ENCODE data around the gene PAPOLA.
"Not testable (repeated sequence)": the region's sequence is repeated elsewhere in the genome, so short reads cannot be mapped to it uniquely, and the experiment has no call there.

Gene PAPOLA

GRCh38 chr14:96466918-96467317, 35.3 kb upstream of the PAPOLA start:
- Histone ChIP-seq H3K9me2 (replicated peaks; ENCODE audit: insufficient read depth, low read length) (no peaks in the 10 kb centered on the region), H2AFZ (ENCODE audit: low read depth, low read length, severe bottlenecking) (no peak overlapping the region), H3K9ac (ENCODE audit: low read length) (no peak overlapping the region), H3K27ac (ENCODE audit: low read depth, low read length) (no peak overlapping the region), H3K36me3 (ENCODE audit: low read length) (no peaks in the 10 kb centered on the region), H4K20me1 (ENCODE audit: low read depth, low read length) (no peaks in the 10 kb centered on the region), H3F3A (ENCODE audit: insufficient read depth) (no peaks in the 10 kb centered on the region), H3K9me3 (ENCODE audit: insufficient read depth, low read length) (no peaks in the 10 kb centered on the region), H3K4me2 (ENCODE audit: low read depth, low read length, poor library complexity, severe bottlenecking) (no peak overlapping the region), H3K27me3 (ENCODE audit: low read length) (no peaks in the 10 kb centered on the region), H3K79me2 (ENCODE audit: insufficient read depth, low read length) (no peaks in the 10 kb centered on the region), H3K4me3 (ENCODE audit: insufficient read depth, low read length, poor library complexity, severe bottlenecking) (no peak overlapping the region)
- TF ChIP-seq EZH2phosphoT487 (conservative IDR thresholded peaks at IDR 0.05; ENCODE audit: low read length) (no peak), CTCF (IDR thresholded peaks at IDR 0.05; ENCODE audit: insufficient read depth, low read length, poor library complexity, severe bottlenecking) (no peak)

- no peaks in the 10 kb centered on the region for H4K20me1 ChIP-seq (ENCODE audit: low read depth, low read length)
- no peak overlapping the region for H2AFZ ChIP-seq (ENCODE audit: low read depth, low read length, severe bottlenecking)
- no peak overlapping the region for H3K4me2 ChIP-seq (ENCODE audit: low read depth, low read length, poor library complexity, severe bottlenecking)
- H3F3A ChIP-seq (ENCODE audit: insufficient read depth): no peaks in the 10 kb centered on the region
- H3K9me2 ChIP-seq (replicated peaks; ENCODE audit: insufficient read depth, low read length): no peaks in the 10 kb centered on the region
- H3K27ac ChIP-seq (ENCODE audit: low read depth, low read length): no peak overlapping the region
- no peak for TF ChIP-seq EZH2phosphoT487 (conservative IDR thresholded peaks at IDR 0.05; ENCODE audit: low read length)
- TF ChIP-seq CTCF (IDR thresholded peaks at IDR 0.05; ENCODE audit: insufficient read depth, low read length, poor library complexity, severe bottlenecking): no peak
- H3K36me3 ChIP-seq (ENCODE audit: low read length): no peaks in the 10 kb centered on the region
- no peaks in the 10 kb centered on the region for H3K79me2 ChIP-seq (ENCODE audit: insufficient read depth, low read length)
- H3K4me3 ChIP-seq (ENCODE audit: insufficient read depth, low read length, poor library complexity, severe bottlenecking): no peak overlapping the region
- H3K27me3 ChIP-seq (ENCODE audit: low read length): no peaks in the 10 kb centered on the region
- no peaks in the 10 kb centered on the region for H3K9me3 ChIP-seq (ENCODE audit: insufficient read depth, low read length)
- H3K9ac ChIP-seq (ENCODE audit: low read length): no peak overlapping the region
Measured at GRCh38 chr14:96470331-96470730, 31.9 kb upstream of the PAPOLA start.

GRCh38 chr14:96470967-96471366, 31.2 kb upstream of the PAPOLA start:
- not testable (repeated sequence) for H3K9me3 ChIP-seq (ENCODE audit: insufficient read depth, low read length); H3K9me2 ChIP-seq (replicated peaks; ENCODE audit: insufficient read depth, low read length); H3K27ac ChIP-seq (ENCODE audit: low read depth, low read length); H3K79me2 ChIP-seq (ENCODE audit: insufficient read depth, low read length); H3K27me3 ChIP-seq (ENCODE audit: low read length); H3K4me3 ChIP-seq (ENCODE audit: insufficient read depth, low read length, poor library complexity, severe bottlenecking); H3K9ac ChIP-seq (ENCODE audit: low read length); H4K20me1 ChIP-seq (ENCODE audit: low read depth, low read length); H3F3A ChIP-seq (ENCODE audit: insufficient read depth); H2AFZ ChIP-seq (ENCODE audit: low read depth, low read length, severe bottlenecking); H3K36me3 ChIP-seq (ENCODE audit: low read length); H3K4me2 ChIP-seq (ENCODE audit: low read depth, low read length, poor library complexity, severe bottlenecking)

GRCh38 chr14:96478119-96478518, 24.1 kb upstream of the PAPOLA start:
- Histone ChIP-seq H3K9ac (ENCODE audit: low read length) (no peak overlapping the region), H2AFZ (ENCODE audit: low read depth, low read length, severe bottlenecking) (no peak overlapping the region), H3K9me3 (ENCODE audit: insufficient read depth, low read length) (no peaks in the 10 kb centered on the region), H4K20me1 (ENCODE audit: low read depth, low read length) (no peaks in the 10 kb centered on the region), H3K36me3 (ENCODE audit: low read length) (no peaks in the 10 kb centered on the region), H3K4me2 (ENCODE audit: low read depth, low read length, poor library complexity, severe bottlenecking) (no peak overlapping the region), H3K79me2 (ENCODE audit: insufficient read depth, low read length) (no peaks in the 10 kb centered on the region), H3K27ac (ENCODE audit: low read depth, low read length) (no peak overlapping the region), H3K4me3 (ENCODE audit: insufficient read depth, low read length, poor library complexity, severe bottlenecking) (no peak overlapping the region), H3K27me3 (ENCODE audit: low read length) (no peaks in the 10 kb centered on the region), H3F3A (ENCODE audit: insufficient read depth) (no peaks in the 10 kb centered on the region), H3K9me2 (replicated peaks; ENCODE audit: insufficient read depth, low read length) (no peaks in the 10 kb centered on the region)
- TF ChIP-seq CTCF (IDR thresholded peaks at IDR 0.05; ENCODE audit: insufficient read depth, low read length, poor library complexity, severe bottlenecking) (no peak), EZH2phosphoT487 (conservative IDR thresholded peaks at IDR 0.05; ENCODE audit: low read length) (no peak)
